Activated CD4-positive, alpha-beta T cell treated with anti-CD3 and anti-CD28 coated beads, Interleukin-10, Interleukin-2, amounts not matched to agents 100 ng/mL and 50 ng/mL, durations not matched to agents 16 hours and 8 hours (primary cell): ENCODE data around the gene PDGFD.

Experiments used
- DNase-seq: peaks from one replicate; pipeline ENCODE4 v3.0.0-alpha.2; 2020

Gene PDGFD

DNA sequence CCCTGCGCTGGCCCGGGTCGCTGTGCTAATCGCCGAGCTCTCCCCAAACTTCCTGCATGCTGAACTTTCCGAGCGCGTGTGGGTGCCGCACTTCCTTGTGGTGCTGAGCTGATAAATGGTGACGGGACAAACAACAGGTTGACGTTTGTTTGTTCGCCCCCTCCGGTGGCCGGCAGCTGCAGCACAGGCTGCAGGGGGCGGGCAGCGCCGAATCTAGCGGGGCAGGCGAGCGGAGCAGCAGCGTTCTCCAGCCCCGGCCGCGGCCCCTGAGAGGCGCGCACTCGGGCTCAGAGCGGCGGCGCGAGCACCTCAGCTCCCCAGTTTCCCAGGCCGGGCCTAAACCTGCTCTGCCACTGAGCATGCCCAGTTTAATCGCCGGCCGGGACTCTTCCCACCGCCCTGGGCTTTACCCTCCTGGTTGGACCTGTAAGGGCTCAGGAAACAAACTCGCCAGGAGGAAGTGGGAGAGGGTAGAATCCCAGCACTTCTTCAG is at the start of gene PDGFD:
PDGFD (minus strand) TSS at position 120 of the 493 bp plus-strand sequence.
- DNase-seq, result peak; percentile 47

GRCh38 chr11:104206936-104207335 is 43.0 kb upstream of the PDGFD start:
- DNase-seq, result no peak

GRCh38 chr11:104205838-104206237 is 41.9 kb upstream of the PDGFD start:
- no peak for DNase-seq

DNA sequence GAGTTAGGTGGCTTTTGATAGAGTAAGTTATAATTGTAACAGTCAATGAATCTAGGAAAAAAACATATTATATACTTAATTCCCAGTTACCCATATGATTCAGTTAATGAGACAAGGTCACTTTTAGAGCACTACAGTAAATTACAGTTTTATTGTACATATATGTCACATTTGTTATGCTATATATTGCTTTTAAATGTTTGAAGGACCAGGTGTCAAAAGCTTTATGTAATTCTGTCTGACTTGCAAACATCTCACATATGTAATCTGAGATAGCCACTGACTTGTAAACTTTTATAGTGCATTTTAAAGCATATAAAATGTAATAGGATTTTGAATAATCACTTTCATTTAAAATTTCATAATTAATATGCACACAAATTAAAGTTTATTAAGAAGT is 36.7 kb upstream of the PDGFD start:
- no peak for DNase-seq

DNA sequence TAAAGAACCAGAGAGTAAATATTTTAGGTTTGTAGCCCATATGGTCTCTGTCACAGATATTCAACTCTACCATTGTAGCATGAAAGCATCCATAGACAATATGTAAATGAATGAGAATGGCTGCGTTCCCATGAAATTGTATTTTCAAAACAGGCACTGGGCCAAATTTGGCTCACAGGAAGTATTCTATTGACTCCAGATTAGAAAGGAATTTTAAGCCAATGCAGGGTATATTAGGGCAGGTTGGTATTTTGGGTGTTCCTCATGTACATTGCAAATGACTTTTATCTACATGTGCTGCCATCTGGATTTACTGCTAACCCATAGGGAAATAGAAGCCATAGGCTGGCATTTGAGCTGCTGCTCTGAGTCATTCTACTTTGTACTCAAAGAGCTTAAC is 35.1 kb upstream of the PDGFD start:
- DNase-seq, result no peak

DNA sequence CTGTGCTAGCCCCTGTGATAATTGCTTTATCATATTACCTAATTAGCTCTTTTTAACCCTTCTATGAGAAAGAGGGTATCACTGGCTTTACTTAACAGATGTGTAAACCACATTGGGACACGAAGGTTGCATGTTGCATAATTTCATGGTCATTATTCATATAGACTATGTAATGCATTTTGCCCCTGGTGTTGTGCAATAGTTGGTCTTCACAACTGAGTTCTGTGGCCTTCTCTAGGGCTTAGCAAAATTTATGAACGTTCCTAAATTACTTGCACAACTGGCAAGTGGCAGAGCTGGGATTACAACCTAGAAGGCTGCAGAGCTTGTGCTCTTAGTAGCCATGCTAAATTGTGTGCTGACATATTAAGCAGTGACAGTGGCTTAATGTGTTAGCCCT is 34.6 kb upstream of the PDGFD start:
- DNase-seq, result no peak

DNA sequence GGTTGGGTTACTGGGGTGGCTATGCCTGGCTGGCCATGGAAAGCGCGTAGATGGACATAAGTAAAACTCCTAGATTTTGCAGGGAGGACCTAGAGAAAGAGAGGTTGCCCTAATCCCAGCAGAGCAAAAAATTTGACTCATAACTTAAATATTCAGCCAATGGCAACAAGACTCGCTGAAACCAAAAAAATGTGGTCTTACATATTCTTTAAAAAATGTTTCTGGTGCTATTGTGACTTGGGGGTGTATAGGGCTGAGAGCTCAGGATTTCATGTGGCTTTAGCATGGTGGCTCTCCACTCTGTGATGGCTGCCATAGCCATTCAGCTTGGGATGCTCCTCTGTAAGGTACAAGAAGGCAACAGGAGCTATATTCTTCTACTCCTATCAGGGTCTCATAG is 27.2 kb upstream of the PDGFD start:
- DNase-seq, result no peak

DNA sequence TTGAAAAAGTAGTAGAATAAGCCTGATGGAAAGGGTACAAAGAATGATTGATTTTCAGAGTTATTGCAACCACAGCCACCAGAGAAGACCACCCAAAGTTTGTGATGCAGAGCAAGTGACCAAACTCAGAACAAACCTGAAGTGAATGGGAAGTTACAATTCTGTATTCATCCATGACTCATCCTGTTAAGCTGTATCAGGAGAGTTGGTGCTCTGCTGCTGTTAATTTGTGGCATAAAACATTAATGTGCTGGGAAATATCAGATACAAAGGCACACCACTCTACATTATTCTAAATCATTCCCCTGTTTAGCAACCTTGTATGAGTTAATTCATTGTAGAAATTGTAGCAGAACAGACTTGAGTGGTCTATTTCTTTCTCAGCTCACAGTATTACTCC is 19.6 kb upstream of the PDGFD start:
- DNase-seq, result no peak

DNA sequence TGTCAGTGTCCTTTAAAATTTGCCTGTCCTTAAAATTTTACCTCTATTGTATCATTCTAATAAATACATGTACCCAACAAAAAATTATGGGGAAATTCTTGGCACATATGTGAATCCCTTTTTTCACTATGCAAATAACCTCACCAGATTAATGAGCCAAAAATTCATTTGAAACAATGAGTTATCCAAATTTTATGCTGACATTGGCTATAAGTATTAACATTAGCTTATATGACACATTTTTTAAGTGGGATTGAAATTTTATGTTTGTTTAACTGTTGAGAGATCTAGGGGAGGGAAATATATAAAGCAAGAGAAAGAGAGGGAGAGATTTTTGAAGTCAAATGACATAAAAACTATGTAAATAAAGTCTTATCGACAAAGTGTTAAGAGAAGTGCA is 11.8 kb upstream of the PDGFD start:
- DNase-seq, result no peak

DNA sequence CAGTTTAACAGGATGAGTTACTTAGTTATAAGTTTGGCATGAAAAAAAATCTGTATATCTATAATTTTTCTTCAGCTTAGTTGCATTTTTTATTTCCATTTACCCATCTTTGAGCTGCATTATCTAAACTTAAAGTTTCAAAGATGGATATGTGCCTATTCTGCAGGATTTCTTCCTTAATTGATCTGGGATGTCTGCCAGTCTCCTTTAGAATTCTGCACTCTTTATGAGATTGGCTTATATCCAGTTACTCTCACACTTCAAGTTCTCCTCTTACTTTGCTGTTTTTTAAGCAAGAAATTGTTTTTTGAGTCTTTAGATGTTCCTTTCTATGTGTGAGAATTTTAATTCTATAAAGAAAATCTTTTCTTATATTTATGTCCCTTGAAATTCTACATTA is 5.1 kb upstream of the PDGFD start:
- DNase-seq, result no peak

- no peak for DNase-seq
Measured at GRCh38 chr11:104165014-104165413, 1.1 kb upstream of the PDGFD start.

- DNase-seq, result no peak
Measured at GRCh38 chr11:104163100-104164027, 583 bp downstream of the PDGFD start.

DNA sequence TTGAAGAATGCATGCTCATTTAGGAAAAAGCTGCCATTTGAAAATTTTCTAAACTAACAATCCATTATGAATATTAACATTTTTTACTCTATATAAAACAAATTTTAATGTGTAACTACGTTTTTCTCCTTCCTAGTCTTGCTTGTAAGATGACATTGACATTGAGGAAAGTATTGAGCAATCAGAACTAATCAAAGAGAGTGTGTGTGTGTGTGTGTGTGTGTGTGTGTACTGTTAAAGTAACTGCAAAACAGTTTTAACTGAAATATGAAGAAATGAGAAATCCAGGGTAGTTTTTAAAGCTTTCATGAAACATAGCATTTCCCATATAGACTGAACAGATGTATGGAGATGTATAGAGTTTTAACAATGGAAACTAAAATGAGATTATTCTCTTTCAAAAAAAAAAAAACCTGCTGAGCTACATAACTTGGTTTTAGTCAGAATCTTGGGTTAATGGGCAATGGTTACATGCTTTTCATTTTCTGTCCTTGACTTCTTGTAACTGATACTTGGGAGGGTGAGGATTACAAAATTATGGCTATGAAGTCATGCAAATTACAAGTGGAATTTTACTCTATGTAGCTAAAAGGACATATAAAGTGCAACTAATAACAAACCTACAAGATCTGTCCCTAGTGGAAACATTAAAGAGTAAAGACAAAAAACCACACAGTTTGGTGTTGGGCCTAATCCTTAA is 2.0 kb downstream of the PDGFD start:
- DNase-seq, result no peak

- no peak for DNase-seq
Measured at GRCh38 chr11:104159356-104159755, 4.6 kb downstream of the PDGFD start.

DNA sequence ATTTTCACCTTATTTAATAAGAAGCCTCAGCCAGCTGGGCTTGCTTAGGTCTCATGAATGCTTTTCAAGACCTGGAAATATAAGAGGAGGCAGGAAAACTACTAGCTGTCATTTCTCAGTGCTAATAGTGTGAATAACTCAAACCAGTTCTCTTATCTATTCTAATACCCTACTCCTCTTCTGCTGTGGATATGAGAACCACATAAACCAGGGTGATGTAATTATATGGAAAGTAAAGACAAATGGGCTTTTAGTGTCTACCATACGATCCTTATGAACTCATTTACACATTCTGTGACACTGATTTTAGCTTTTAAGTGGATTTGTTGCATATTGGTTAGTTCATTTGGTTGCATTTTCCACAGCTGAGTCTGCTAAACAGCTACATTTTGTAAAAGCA is 8.6 kb downstream of the PDGFD start:
- DNase-seq, result no peak

- no peak for DNase-seq
Measured at GRCh38 chr11:104154296-104154695, 9.7 kb downstream of the PDGFD start.

GRCh38 chr11:104152941-104153505 is 10.9 kb downstream of the PDGFD start:
- no peak for DNase-seq

DNA sequence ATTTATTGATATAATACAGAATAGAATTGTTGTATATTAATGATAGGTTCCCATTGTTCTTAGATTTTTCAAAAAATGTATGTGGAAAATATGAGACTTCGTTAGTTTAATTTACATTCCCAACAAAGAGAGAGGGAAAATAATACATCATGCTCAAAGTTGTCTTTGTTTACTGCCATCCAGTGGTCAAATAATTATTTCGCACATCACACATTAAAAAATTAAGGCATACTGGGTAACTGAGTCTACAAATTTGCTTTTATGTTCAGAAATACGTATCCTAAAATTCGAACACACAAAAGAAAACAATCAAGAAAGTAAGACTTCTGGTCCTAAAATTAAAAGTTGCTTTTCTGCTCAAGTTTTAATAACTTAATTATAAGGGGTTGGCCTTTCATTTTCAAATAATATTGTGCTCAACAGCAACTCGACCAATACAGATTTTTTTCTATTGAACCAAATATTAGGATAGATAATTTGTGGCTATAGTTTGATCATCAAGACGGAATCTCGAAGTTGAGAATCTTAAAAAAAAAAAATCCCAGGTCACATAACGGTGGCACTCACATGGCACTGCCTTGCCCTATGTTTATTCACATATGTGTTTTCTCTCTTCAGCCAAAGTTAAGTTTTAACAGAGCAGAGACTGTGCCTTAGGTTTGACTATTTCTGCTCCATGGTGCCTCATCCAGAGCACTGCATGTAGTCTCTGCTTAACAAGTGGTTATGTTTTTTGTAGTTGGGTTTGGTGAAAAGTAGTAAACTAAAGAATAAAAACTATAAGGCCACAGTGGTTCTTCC is 12.3 kb downstream of the PDGFD start:
- DNase-seq, result no peak

GRCh38 chr11:104148706-104149105 is 15.2 kb downstream of the PDGFD start:
- no peak for DNase-seq

GRCh38 chr11:104148074-104148473 is 15.9 kb downstream of the PDGFD start:
- no peak for DNase-seq

DNA sequence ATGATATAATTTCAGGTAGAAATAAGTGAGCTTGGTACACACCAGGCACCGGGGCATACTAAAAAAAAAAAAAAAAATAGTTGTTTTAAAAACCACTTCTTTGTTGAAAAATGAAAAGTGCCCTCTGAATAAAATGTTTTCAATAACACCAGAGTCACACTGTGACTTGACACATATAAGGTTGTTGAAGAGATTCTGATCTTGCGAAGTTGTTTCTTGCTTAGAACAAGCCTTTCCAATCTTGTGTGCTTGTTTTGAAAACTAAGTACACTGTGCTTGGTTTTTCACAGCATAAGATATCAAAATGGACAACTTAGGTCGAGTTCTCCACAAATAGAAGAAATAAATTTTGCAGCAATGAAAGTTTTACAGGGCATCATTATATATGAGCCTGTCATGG is 17.0 kb downstream of the PDGFD start:
- DNase-seq, result no peak

GRCh38 chr11:104146421-104146820 is 17.5 kb downstream of the PDGFD start:
- no peak for DNase-seq

DNA sequence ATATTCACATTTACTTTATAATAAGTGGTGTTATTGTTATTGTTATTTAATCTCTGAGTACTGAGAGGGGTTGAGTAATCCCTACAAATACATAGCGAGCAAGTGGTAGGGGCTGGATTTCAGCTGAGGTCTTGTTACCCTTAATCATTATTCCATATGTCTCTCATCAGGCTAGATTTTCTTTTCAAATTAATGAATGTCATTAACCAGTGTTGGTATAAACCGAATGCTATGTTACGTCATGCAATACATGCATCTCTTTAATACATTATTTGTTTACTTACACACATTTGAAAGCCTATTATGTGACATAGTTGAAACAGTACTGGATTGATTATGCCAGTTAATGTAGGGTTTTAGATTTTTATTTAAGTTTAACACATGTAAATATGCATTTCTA is 18.9 kb downstream of the PDGFD start:
- no peak for DNase-seq
